HUDEP-2 (cell line): ENCODE data around the gene PSG5.
"Not testable (repeated sequence)": the region's sequence is repeated elsewhere in the genome, so short reads cannot be mapped to it uniquely, and the experiment has no call there.

ENCODE experiments used
- DNase-seq, 76 experiments: peaks; one replicate each; lab custom pipeline; 2025; ENCODE audit not compliant: unreplicated experiment in 76 of 76; lab: John Stamatoyannopoulos, UW

PSG5 gene

GRCh38 chr19:43192381-43193155, 6.2 kb upstream of the PSG5 start:
- not testable (repeated sequence) for DNase-seq

- DNase-seq = peak in 2 of 76 experiments; percentile 3 to 4
Observed at GRCh38 chr19:43188092-43188491, 1.8 kb upstream of the PSG5 start.

GRCh38 chr19:43181869-43182771, 4.2 kb downstream of the PSG5 start:
- DNase-seq = not testable (repeated sequence)

GRCh38 chr19:43179569-43180147, 6.7 kb downstream of the PSG5 start:
- DNase-seq = peak in 12 of 76 experiments; percentile 3 to 47 (median 17)

GRCh38 chr19:43178577-43178976, 7.8 kb downstream of the PSG5 start:
- not testable (repeated sequence) for DNase-seq

- not testable (repeated sequence) for DNase-seq
Observed at GRCh38 chr19:43165906-43166305, 20.4 kb downstream of the PSG5 start.

- DNase-seq = not testable (repeated sequence)
Observed at GRCh38 chr19:43163135-43163534, 23.2 kb downstream of the PSG5 start.

- not testable (repeated sequence) for DNase-seq
Observed at GRCh38 chr19:43162261-43162660, 24.1 kb downstream of the PSG5 start.

- no peak for DNase-seq
Observed at GRCh38 chr19:43152214-43152613, 34.1 kb downstream of the PSG5 start.

GRCh38 chr19:43149788-43150187, 36.5 kb downstream of the PSG5 start:
- not testable (repeated sequence) for DNase-seq

- DNase-seq = no peak
Observed at GRCh38 chr19:43148233-43148632, 38.1 kb downstream of the PSG5 start.

GRCh38 chr19:43141763-43142162, 44.6 kb downstream of the PSG5 start:
- not testable (repeated sequence) for DNase-seq

GRCh38 chr19:43132696-43133095, 53.6 kb downstream of the PSG5 start:
- no peak for DNase-seq

- not testable (repeated sequence) for DNase-seq
Observed at GRCh38 chr19:43131281-43131842, 55.0 kb downstream of the PSG5 start.

- DNase-seq = not testable (repeated sequence)
Observed at GRCh38 chr19:43129197-43129596, 57.1 kb downstream of the PSG5 start.

- DNase-seq = not testable (repeated sequence)
Observed at GRCh38 chr19:43127336-43127735, 59.0 kb downstream of the PSG5 start.

- no peak for DNase-seq
Observed at GRCh38 chr19:43126720-43127119, 59.6 kb downstream of the PSG5 start.

GRCh38 chr19:43124360-43124759, 62.0 kb downstream of the PSG5 start:
- DNase-seq = no peak

GRCh38 chr19:43120433-43121026, 65.8 kb downstream of the PSG5 start:
- DNase-seq = not testable (repeated sequence)

GRCh38 chr19:43119526-43119925, 66.8 kb downstream of the PSG5 start:
- not testable (repeated sequence) for DNase-seq
